GM12892 (cell line): ENCODE measurements around the gene CCDC18.
"Not testable (repeated sequence)": the region's sequence is repeated elsewhere in the genome, so short reads cannot be mapped to it uniquely, and the experiment has no call there.

Source experiments
- POLR2A ChIP-seq: IDR thresholded peaks from 2 replicates; pipeline ENCODE4 v1.6.1; 2011; ENCODE audit warnings: low read depth, low read length, control low read depth
- POLR2AphosphoS5 ChIP-seq: IDR thresholded peaks from 2 replicates; pipeline ENCODE4 v1.6.1; 2011; ENCODE audit warnings: low read depth, low read length, control low read depth
- TAF1 ChIP-seq: IDR thresholded peaks from 2 replicates; pipeline ENCODE4 v1.6.1; 2011; ENCODE audit warnings: low read depth, mild to moderate bottlenecking, control low read depth, low read length, borderline replicate concordance

DNA sequence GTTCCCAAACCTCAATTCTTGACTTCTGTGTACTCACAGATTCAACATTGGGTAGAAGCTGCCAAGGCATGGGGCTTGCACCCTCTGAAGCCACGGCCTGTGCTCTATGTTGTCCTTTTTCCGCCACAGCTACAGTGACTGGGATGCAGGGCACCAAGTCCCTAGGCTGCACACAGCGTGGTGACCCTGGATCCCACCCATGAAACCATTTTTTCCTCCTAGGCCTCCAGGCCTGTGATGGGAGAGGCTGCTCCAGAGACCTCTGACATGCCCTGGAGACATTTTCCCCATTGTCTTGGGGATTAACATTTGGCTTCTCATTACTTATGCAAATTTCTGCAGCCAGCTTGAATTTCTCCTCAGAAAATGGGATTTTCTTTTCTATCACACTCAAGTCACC, 62.7 kb downstream of the CCDC18 start:
- TF ChIP-seq POLR2AphosphoS5, POLR2A, TAF1: not testable (repeated sequence)
